Ovary (tissue), 9 donors: ENCODE data around the gene HOXB8. TPM values are rescaled to one million over a fixed set of nuclear protein-coding genes. Genes with fewer than 3 reads are reported as not detected.

Experiments
- DNase-seq, 5 donors: peaks; one replicate each; pipeline ENCODE4 v3.0.0-alpha.2; 2019 to 2020
- H3K27ac ChIP-seq, 2 donors: fragments of 200-600 bp; one replicate each; pipeline versions ENCODE4 v1.5.1 to v1.8.0; 2019 to 2022
- H3K27me3 ChIP-seq: fragments of 200-600 bp; one replicate; pipeline ENCODE4 v1.8.0; 2022
- H3K36me3 ChIP-seq: fragments of 200-600 bp; sonication (generic); one replicate; pipeline ENCODE4 v1.5.1; 2019
- H3K4me1 ChIP-seq: one replicate; pipeline ENCODE4 v1.8.1; 2013; ENCODE audit warnings: mild to moderate bottlenecking, moderate library complexity; ENCODE audit not compliant: insufficient read depth
- H3K4me3 ChIP-seq: fragments of 200-600 bp; sonication (generic); one replicate; pipeline ENCODE4 v1.5.1; 2017
- H3K9me3 ChIP-seq, 2 donors: fragments of 200-600 bp in 1 of 2; sonication (generic) in 1 of 2; one replicate each; pipeline versions ENCODE4 v1.5.1 to v1.8.1; 2013 to 2019; ENCODE audit warnings: mild to moderate bottlenecking in 1 of 2, moderate library complexity in 1 of 2
- CTCF ChIP-seq, 3 donors: fragments of 450-650 bp in 2 of 3; fragments of 200-600 bp in 1 of 3; IDR thresholded peaks; one replicate each; pipeline versions ENCODE4 v1.5.1 to v1.8.0; 2016 to 2022; ENCODE audit warnings: antibody characterized with exemption in 3 of 3, mild to moderate bottlenecking in 1 of 3
- EP300 ChIP-seq: sonication (generic); formaldehyde crosslinking; IDR thresholded peaks from one replicate; pipeline ENCODE4 v1.6.1; 2017; ENCODE audit warnings: antibody characterized with exemption
- POLR2A ChIP-seq: fragments of 450-650 bp; IDR thresholded peaks from one replicate; pipeline ENCODE4 v1.6.1; 2017; ENCODE audit warnings: antibody characterized with exemption, mild to moderate bottlenecking, moderate library complexity
- WGBS, 3 donors: extraction: QIAGEN DNeasy Blood & Tissue Kit in 1 of 3; methylation state at CpG; one replicate each; pipeline versions ENCODE4 v1.1.5 to v1.1.7; 2013 to 2017; 5-methylcytosine and 5-hydroxymethylcytosine counted together
- intact Hi-C, 4 donors: fragments of 100-400 bp; cut with DNase I; formaldehyde crosslinking; loops; one replicate each; pipeline versions ENCODE4 v1.11.0 to v1.15.1; 2022 to 2023
- polyA plus RNA-seq, 2 donors: library from polyadenylated mRNA; stranded (reverse); fragments of 200-250 nt in 1 of 2; fragments of 350-450 nt in 1 of 2; fragmentation: Illumina TruSeq in 1 of 2; extraction: RNeasy Lipid Tissue Mini Kit (QIAGEN cat#74804) in 1 of 2; gene quantifications; one replicate each; pipeline ENCODE4 v1.2.3, GENCODE V29; 2013 to 2014
- total RNA-seq, 7 donors: library from RNA; depleted of rRNA in 2 of 7; stranded (reverse); fragments of >200 nt in 2 of 7; fragmentation: NEBNext Ultra II Directional in 3 of 7; extraction: Animal tissue kit (Norgen Biotek cat#: 25700) in 3 of 7; gene quantifications; one replicate each; pipeline versions ENCODE4 v1.1.0 to v1.2.4, GENCODE V29; 2016 to 2023
- donor health status: DM: no; HTN: no; CAD: no; lungs with moderate emphysema.
- donor health status: DM: no; HTN: no; CAD: no.
- donor health status: Bipolar disorder and iron deficiency.
- donor health status: DM: yes; HTN: yes; CAD: no.
- donor health status: DM: no; HTN: no; CAD: no.
- donor health status: DM: yes; HTN: yes; CAD: no.

Gene HOXB8
- total and polyA plus RNA-seq, 9 donors, result 0.17 to 2.5 (median 0.28) TPM; not detected in 4

- no peak for TF ChIP-seq CTCF (IDR thresholded peaks at IDR 0.05)
- TF ChIP-seq EP300, result no peak
- H3K27ac ChIP-seq, result no peak overlapping the region
- DNase-seq, result no peak
- H3K4me1 ChIP-seq, result peaks cover 2% of the 10 kb centered on the region
- H3K4me3 ChIP-seq, result no peak overlapping the region
- peaks cover 8% of the 10 kb centered on the region for H3K27me3 ChIP-seq
- no peaks in the 10 kb centered on the region for H3K36me3 ChIP-seq
- intact Hi-C loops, result loop anchor here in 1 of 4 donors (10.0 kb wide), 1 partner anchor 286 kb away; no protein-coding TSS in a partner anchor
- WGBS, 3 donors, result 41 to 48% (median 46%) methylated on average over 6 of the region's 6 CpGs
- no peaks in the 10 kb centered on the region for H3K9me3 ChIP-seq
Measured at GRCh38 chr17:48620461-48621139, 5.5 kb upstream of the HOXB8 start.

- WGBS, 3 donors, result 11 to 15% (median 12%) methylated on average over 32 of the region's 32 CpGs
- Histone ChIP-seq H3K36me3 (no peaks in the 10 kb centered on the region), H3K27ac (no peak overlapping the region), H3K9me3 (no peaks in the 10 kb centered on the region), H3K4me3 (no peak overlapping the region), H3K4me1 (peaks cover 1% of the 10 kb centered on the region), H3K27me3 (peaks cover 7% of the 10 kb centered on the region)
- TF ChIP-seq CTCF (IDR thresholded peaks at IDR 0.05) (no peak), POLR2A (no peak), EP300 (no peak)
- no peak for DNase-seq
- intact Hi-C loops, result loop anchor here in 3 of 4 donors (5.0 to 10.0 kb wide), 3 partner anchors 285 to 595 kb away; no protein-coding TSS in a partner anchor
Measured at GRCh38 chr17:48619826-48620449, 4.8 kb upstream of the HOXB8 start.

GRCh38 chr17:48618256-48618896 is 3.3 kb upstream of the HOXB8 start:
- 2 to 4% (median 2%) methylated on average over 25 of the region's 25 CpGs for WGBS, 3 donors
- no peaks in the 10 kb centered on the region for H3K36me3 ChIP-seq
- H3K4me3 ChIP-seq, result no peak overlapping the region
- peak; percentile 71 to 90 (median 83) for DNase-seq
- intact Hi-C loops, result loop anchor here in 3 of 4 donors (5.0 to 10.0 kb wide), 2 partner anchors 286 to 594 kb away; no protein-coding TSS in a partner anchor
- H3K9me3 ChIP-seq, result no peaks in the 10 kb centered on the region
- no peak overlapping the region for H3K27ac ChIP-seq
- TF ChIP-seq POLR2A (no peak), EP300 (no peak), CTCF (IDR thresholded peaks at IDR 0.05) (peak; percentile 81 to 92 (median 90))
- peaks cover 6% of the 10 kb centered on the region for H3K27me3 ChIP-seq
- no peaks in the 10 kb centered on the region for H3K4me1 ChIP-seq

- Histone ChIP-seq H3K27me3 (peaks cover 6% of the 10 kb centered on the region), H3K4me3 (no peak overlapping the region), H3K27ac (no peak overlapping the region), H3K9me3 (no peaks in the 10 kb centered on the region), H3K4me1 (no peaks in the 10 kb centered on the region), H3K36me3 (no peaks in the 10 kb centered on the region)
- DNase-seq, result no peak
- TF ChIP-seq CTCF (IDR thresholded peaks at IDR 0.05) (no peak), EP300 (no peak), POLR2A (no peak)
- intact Hi-C loops, result loop anchor here in 3 of 4 donors (5.0 to 10.0 kb wide), 2 partner anchors 285 to 593 kb away; no protein-coding TSS in a partner anchor
- WGBS, 3 donors, result 2 to 11% (median 5%) methylated on average over 42 to 43 of the region's 43 CpGs
Measured at GRCh38 chr17:48617471-48618255, 2.6 kb upstream of the HOXB8 start.
